Activated CD4-positive, CD25-positive, alpha-beta regulatory T cell treated with anti-CD3 and anti-CD28 coated beads, Interleukin-2, amount 50 U/mL, for 16 hours (primary cell): ENCODE measurements around the gene ENTPD5.
"Not testable (repeated sequence)": the region's sequence is repeated elsewhere in the genome, so short reads cannot be mapped to it uniquely, and the experiment has no call there.

Experiments used
- DNase-seq: peaks from one replicate; pipeline ENCODE4 v3.0.0-alpha.2; 2020; ENCODE audit warnings: low read depth, low spot score

The ENTPD5 gene

GRCh38 chr14:74005664-74006063 lies 13.4 kb downstream of the ENTPD5 start:
- DNase-seq = not testable (repeated sequence)

DNA sequence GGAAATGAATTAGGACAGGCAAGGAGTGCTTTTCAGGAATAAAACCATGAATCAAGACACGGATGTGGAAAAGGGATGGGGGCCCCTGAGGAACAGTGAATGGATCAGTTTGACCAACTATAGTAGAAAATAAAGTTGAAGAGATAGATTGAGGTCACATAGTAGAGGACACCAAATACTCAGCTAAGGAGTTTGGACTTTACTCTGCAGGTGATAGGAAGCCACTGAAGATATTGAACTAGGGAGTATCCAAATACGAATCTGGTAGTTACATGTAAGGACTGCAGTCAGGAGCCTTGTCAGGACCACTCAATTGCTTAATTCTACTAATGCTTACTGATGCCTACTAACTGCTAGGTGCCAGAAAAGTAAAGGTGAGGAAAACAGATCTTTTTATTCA lies 20.4 kb downstream of the ENTPD5 start:
- no peak for DNase-seq

DNA sequence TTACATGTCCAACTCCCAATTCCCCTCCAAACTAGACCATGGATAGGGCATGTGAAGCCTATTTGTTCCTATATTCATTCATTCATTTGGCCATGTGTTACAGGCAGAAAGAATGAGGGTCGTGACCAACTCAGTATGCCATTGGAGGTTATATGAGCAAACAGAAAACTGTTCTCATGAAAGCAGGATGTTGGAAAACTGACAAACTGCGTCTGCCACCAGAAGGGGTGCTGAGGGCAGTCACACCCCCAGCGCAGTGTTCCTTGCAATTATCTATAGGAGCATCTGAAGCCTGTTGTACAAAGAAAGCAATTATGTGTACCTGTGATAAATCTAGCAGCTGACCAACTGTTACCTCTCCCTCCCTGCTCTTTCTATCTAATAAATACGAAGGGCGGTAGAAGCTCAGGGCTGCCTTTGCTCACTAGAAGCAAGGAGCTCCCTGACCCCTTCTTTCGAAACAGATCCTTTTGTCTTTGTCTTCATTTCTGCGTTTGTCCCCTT lies 21.1 kb downstream of the ENTPD5 start:
- no peak for DNase-seq

GRCh38 chr14:73997108-73997943 lies 21.8 kb downstream of the ENTPD5 start:
- DNase-seq = no peak

- DNase-seq = no peak
Observed at GRCh38 chr14:73996731-73997107, 22.4 kb downstream of the ENTPD5 start.

DNA sequence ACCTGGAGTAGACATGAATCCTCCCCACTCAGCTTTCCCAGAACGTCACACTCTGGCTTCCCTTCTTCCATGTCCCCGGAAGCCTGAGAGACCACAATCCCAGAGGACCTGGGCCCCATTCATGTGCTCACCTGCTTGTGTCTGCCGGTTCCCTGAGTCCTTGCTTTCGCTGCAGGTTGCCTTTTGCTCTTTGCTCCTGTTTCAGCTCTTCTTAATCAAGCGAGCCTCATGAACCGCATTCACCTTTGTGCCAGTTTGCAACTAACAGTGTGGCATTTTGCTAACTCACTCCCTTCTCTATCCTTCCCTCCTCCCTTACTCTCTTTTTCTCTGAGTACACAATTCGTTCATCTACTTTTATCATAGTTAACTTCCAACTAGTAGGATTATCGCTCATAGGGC lies 23.1 kb downstream of the ENTPD5 start:
- DNase-seq = no peak

- DNase-seq = not testable (repeated sequence)
Observed at GRCh38 chr14:73994926-73995325, 24.2 kb downstream of the ENTPD5 start.

DNA sequence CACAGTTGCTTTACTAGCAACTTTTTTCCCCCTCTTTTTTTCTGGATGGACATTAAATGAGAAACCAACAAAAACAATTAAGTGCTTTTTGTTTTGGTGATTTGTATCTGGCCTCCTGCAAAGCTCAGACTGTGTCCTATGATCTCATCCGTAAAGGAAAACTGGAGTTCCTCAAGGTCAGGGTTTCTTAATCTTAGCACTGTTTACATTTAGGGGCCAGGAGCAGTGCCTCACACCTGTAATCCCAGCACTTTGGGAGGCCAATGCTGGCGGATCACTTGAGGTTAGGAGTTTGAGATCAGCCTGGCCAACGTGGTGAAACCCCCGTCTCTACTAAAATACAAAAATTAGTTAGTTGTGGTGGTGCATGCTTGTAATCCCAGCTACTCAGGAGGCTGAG lies 28.0 kb downstream of the ENTPD5 start:
- DNase-seq = no peak

DNA sequence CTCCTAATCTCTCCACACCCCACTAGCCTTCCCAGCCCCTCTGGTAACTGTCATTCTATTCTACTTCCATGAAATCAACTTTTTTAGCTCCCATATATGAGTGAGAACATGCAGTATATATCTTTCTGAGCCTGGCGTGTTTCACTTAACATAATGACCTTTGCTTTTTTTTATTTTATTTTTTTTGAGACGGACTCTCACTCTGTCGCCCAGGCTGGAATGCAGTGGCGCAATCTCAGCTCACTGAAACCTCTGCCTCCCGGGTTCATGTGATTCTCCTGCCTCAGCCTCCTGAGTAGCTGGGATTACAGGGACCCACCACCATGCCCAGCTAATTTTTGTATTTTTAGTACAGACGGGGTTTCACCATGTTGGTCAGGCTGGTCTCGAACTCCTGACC lies 30.4 kb downstream of the ENTPD5 start:
- not testable (repeated sequence) for DNase-seq

GRCh38 chr14:73988065-73988464 lies 31.0 kb downstream of the ENTPD5 start:
- no peak for DNase-seq

DNA sequence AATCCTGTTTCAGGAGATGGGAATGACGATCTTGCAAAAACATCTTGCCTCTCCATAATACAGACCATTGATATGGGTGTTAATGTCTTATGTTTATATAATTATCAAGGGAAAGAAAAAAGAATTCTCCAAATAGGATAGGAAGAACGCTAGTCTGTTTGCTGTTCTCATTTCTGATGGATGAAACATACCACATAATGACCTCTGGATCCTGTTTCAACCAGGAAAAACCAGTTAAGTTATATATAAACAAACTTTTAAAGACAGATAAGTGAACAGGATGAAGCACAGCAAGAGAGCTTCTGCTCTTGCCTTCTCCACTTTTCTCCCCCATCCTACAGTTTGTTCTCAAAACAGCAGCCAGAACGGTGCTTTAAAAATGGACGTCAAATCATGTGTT lies 41.2 kb downstream of the ENTPD5 start:
- no peak for DNase-seq

- no peak for DNase-seq
Observed at GRCh38 chr14:73976125-73976524, 43.0 kb downstream of the ENTPD5 start.

DNA sequence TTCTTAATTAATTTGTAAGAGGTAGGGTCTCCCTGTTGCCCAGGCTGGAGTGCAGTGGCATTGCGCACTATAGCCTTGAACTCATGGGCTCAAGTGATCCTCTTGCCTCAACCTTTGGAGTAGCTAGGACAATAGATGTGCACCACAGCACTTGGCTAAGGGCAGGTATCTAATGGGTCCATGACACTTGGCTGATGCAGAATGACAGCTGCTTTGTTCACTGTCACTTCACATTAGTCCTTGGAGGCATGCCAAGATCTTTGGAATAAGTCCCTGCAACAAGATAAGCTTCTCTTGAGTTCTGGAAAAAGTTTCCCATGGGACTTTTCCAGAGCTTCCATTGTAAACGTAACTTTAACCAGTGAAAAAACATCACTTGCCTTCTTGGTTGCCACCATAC lies 45.6 kb downstream of the ENTPD5 start:
- DNase-seq = no peak

DNA sequence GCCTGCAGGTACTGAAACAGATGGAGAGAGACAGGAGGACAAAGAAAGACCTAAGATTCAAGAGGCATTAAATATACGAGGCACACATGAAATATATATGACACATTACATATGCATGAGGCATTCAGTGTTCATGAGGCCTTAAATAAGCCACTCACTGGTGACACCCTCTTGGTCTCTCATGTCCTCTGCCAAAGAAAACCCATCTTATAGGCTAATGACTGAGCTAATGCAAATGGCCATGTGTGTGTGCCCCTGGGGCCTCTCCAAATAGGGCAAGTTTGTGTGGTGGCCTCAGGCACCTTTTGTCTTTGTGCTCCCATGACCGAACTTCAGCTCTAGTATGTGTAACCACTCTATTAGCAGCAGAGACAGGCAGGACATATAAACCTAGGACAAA lies 50.2 kb downstream of the ENTPD5 start:
- no peak for DNase-seq

GRCh38 chr14:73965216-73965615 lies 53.9 kb downstream of the ENTPD5 start:
- DNase-seq = no peak

DNA sequence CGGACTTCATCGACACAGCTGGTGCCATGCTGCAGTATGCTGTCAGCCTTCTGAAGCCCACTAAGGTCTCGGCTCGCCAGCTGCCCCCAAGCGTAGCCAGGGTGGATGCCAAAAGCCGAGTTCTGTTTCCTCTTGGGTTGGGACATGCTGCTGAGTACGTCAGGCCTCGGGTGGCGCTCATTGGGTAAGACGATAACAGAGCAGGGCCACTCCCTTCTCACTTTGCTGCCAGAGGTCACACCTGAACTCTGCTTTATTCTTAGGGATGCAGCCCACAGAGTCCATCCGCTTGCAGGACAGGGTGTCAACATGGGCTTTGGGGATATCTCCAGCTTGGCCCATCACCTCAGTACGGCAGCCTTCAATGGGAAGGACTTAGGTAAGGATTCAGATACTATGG lies 57.9 kb downstream of the ENTPD5 start:
- DNase-seq = no peak

GRCh38 chr14:73958591-73958990 lies 60.5 kb downstream of the ENTPD5 start:
- DNase-seq = no peak

DNA sequence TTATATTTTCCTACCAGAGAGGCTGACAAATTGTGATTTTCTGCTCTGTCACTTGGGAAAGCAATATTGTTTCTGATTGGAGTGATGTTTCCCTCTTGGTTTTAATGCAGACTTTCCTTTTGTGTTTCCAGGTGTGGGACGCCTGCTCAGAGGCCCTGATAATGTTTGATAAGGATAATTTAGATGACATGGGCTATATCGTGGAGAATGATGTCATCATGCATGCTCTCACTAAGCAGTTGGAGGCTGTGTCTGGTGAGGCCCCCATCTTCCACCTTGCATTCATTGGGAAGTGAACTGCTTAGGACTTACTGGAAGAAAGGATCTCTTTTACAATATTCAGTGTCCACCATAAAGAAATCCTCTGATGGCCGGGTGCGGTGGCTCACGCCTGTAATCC lies 63.4 kb downstream of the ENTPD5 start:
- no peak for DNase-seq

GRCh38 chr14:73953731-73954130 lies 65.4 kb downstream of the ENTPD5 start:
- DNase-seq = no peak

DNA sequence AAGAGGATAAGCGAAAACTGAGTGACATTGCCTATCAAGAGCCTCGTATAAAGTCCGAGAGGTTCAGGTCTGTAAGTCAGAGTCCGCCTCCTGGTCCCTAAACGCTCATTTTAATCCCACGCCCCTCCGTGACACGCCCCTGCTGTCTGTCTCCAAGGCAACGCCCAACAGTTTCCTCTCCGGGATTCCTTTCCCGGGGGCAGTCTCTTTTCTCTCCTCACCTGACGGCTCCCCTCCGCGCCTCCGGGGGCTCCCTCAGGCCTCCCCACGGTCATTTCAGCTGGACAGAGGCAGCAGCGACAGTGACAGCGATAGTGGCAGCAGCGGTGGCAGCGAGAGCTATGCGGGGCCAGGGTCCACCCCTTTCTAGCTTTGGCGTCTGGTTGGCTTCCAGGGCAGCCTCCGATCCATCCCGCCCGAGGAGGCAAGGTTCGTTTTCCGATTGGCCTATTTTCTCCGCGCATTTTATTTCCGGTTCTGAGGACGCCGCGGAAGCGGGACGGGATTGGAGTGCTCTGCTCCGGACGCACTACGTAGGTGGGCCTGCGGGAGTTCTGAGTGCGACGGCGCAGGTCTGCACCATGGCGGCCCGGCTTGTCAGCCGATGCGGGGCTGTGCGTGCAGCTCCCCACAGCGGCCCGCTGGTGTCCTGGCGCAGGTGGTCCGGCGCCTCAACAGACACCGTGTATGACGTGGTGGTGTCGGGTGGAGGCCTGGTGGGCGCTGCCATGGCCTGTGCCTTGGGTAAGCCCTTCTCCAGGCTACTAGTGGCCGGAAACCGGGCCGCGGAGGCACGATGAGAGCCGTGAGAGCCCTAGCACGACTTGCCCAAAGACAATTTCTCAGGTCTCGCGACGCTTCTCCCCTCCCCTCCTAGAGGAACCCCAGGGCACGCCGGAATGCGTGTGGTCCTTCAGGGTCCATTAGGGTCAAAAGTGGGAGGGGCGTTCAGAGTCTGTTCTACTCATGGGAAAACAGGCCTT lies 69.0 kb downstream of the ENTPD5 start, which contains the start of the genes COQ6 and FAM161B:
Gene COQ6, plus strand, starts transcription at position 551 of the 983 bp plus-strand sequence. Its CDS starts 31 bp downstream, at position 582.
Gene FAM161B, minus strand, starts transcription at position 343 of the 983 bp plus-strand sequence. Its CDS starts 68 bp downstream, at position 275.
- DNase-seq = peak; percentile 85

DNA sequence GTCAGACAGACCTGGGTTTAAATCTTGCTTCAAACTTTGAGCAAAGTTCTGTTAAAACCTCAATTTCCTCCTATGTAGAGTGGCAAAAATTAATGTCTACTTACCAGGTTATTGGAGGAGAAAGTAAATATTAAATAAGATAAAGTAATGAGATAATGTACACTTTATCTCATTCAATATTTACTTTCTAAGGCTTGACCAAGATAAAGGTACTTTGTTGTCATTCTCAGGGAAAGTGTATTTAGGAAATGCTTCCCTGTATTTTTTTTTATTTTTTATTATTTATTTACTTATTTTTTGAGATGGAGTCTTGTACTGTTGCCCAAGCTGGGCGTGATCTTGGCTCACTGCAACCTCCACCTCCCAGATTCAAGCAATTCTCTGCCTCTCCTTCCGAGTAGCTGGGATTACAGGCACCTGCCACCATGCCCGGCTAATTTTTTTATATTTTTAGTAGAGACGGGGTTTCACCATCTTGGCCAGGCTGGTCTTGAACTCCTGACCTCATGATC lies 73.9 kb downstream of the ENTPD5 start:
- DNase-seq = no peak
